ENCODE measurements around the gene ALDH1L1. TPM values are rescaled to one million over a fixed set of nuclear protein-coding genes. Genes with fewer than 3 reads are reported as not detected.

Gene ALDH1L1
- total RNA-seq, 2 experiments from 2014 or later: not detected

DNA sequence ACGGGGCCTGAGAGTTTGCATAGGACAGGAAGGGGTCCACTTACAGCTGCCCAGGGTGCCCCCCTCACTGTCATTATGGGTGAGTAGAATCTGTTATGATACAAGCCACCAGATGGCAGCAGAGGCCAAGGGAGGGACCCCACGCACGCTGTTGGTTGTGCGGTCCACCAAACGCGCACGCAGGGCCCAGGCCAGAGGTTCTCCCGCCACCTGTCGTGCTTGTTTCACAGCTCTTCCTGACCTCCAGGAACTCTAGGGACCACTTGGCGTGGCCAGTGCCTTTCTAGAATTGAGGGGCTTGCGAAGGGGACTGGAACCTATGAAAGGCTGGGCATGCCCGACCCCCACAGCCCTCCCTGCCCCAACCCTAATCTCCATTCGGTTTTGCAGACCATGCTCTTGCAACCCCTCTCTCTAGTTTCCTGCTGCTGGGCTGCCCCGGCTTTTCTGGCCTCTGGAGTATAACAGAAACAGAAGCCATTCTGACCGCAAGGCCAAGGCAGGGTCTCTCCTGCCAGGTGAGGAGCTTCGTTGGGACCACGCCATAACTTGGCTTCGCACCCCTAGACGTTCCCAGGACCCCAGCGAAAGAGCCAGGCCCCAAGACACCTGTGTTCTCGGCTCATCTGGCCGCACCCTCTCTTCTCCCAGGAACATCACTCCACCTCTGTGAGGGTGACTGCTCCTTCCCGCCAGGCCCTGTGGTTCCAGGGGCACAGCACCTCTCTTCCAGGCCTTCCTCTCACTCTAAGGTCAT is 46.0 kb downstream of the ALDH1L1 start:
- intact Hi-C loops (cut with micrococcal nuclease): loop anchor here (1.0 kb wide), 1 partner anchor 255 kb away; no protein-coding TSS in a partner anchor
- Mint-ChIP-seq H3K27me3 (peaks cover 12% of the 10 kb centered on the region), H3K4me3 (no peak overlapping the region), H3K36me3 (no peaks in the 10 kb centered on the region), H3K4me1 (ENCODE audit: low read depth) (no peaks in the 10 kb centered on the region), H3K9me3 (no peaks in the 10 kb centered on the region), H3K27ac (no peak overlapping the region)
- ChIA-PET CTCF (interaction anchor here (0.5 to 3.5 kb wide), 11 partner anchors 9 to 262 kb away, joined by 3 to 20 read pairs (median 4); no protein-coding TSS in a partner anchor), POLR2A (no interaction called here)
- peak; percentile 58 for DNase-seq

DNA sequence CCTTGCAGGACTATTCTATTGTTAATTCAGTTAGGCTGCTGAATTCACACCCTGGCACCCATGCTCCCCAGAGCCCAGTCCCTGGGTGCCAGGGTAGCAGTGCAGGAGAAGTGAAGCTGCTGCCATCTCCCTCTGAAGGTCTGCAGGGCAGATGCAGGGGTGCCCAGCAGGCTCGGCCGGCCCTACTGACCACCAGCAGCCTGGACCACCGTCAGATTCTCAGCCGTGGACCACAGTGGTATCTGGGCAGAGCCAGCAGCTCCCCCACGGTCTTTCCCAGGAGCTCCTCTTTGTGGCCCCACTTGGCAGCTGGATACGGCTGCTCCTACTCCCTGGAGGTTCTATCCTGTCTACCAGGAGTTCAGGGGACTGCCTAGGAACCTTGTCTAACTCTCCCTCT is 46.8 kb downstream of the ALDH1L1 start:
- Mint-ChIP-seq H3K36me3 (no peaks in the 10 kb centered on the region), H3K27me3 (peaks cover 9% of the 10 kb centered on the region), H3K4me1 (ENCODE audit: low read depth) (no peaks in the 10 kb centered on the region), H3K27ac (no peak overlapping the region), H3K9me3 (no peaks in the 10 kb centered on the region), H3K4me3 (no peak overlapping the region)
- CTCF ChIA-PET: interaction anchor here (0.5 to 3.5 kb wide), 12 partner anchors 9 to 263 kb away, joined by 3 to 20 read pairs (median 4); partner anchors contain the start of gene KLF15
- peak; percentile 5 for DNase-seq
- POLR2A ChIA-PET: no interaction called here
- intact Hi-C loops (cut with micrococcal nuclease): loop anchor here (1.0 to 2.0 kb wide), 2 partner anchors 65 to 256 kb away; no protein-coding TSS in a partner anchor

DNA sequence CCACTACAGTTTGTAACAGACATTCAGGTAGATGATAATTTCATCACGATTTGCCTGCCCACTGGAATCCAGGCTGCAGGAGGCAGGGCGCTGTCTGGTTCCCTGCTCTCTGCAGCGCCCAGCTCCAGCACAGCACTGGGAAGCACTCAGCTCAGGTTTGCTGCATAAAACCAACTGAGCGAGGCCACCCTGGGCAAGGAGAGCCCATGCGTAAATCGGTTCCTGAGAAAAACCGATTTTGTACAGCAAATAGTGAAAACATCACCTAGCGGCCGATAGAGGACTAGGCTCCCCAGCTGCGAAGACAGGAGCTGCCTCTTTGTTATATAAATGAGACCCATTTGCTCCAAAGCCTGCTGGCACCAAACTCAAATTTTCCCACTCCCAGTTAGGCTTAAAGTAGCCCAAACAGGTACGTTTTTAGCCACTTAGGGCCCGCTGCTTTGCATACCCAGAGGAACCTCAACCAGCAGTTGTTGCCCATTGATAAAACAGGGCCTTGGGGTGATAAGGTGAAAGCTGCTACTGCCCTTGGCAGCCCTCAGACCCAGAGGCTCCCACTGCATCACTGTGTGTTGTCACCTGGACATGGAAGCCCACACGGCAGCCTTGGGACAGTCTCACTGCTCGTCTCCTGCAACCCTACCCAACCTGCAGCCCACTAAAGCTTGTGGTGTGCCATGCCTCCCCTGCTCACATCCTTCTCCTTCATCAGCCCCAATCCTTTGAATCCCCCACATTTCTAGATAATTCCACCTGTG is 47.5 kb downstream of the ALDH1L1 start:
- Mint-ChIP-seq H3K27ac (no peak overlapping the region), H3K4me1 (ENCODE audit: low read depth) (no peaks in the 10 kb centered on the region), H3K36me3 (no peaks in the 10 kb centered on the region), H3K9me3 (no peaks in the 10 kb centered on the region), H3K27me3 (peaks cover 7% of the 10 kb centered on the region), H3K4me3 (no peak overlapping the region)
- POLR2A ChIA-PET: no interaction called here
- CTCF ChIA-PET: interaction anchor here (0.8 to 3.5 kb wide), 5 partner anchors 8 to 260 kb away, joined by 3 to 20 read pairs (median 3); partner anchors contain the start of gene KLF15
- DNase-seq: peak; percentile 2
- intact Hi-C loops (cut with micrococcal nuclease): loop anchor here (2.0 kb wide), 1 partner anchor 66 kb away; no protein-coding TSS in a partner anchor

DNA sequence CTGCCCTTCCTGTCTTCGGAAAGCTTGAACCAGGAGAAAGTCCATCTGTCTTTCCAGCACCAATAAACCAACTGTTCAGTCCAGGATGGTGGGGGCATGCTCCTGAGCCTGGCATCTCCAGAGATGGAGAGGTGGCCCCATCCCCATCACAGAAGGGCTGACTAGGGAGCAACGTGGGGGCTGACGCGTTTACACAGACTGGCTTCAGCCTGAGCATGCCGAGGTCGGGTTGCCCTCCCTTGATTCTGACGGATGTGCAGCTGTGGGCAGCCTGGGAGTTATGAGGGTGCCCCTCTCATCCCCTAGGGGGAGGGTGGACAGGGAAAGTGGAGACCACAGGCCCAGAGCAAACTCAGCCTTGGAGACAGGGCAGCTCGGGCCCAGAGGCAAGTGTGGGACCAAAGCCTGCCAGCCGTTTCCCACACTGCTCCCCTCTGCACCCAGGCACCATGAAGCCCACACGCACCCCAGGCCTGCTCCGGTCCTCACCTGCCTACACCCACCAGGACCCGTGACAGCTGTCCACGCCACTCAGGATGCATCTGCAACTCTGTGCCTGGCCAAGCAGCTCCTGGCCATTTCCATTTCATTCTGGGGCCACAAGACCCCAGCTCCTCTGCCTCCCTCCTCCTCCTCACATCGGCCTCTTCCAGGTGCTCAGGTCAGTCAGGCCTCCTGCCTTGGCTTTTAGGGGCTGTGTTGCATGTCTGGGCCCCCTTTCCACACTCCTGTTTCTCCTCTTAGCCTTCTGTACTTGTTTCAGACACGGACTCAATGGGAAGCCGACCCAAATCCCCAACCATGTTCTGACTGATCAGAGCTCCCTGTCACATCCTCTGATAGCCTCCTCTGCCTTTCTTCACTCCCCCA is 48.3 kb downstream of the ALDH1L1 start:
- Mint-ChIP-seq H3K4me3 (no peak overlapping the region), H3K36me3 (no peaks in the 10 kb centered on the region), H3K9me3 (no peaks in the 10 kb centered on the region), H3K4me1 (ENCODE audit: low read depth) (no peaks in the 10 kb centered on the region), H3K27me3 (peaks cover 5% of the 10 kb centered on the region), H3K27ac (no peak overlapping the region)
- intact Hi-C loops (cut with micrococcal nuclease): loop anchor here (2.0 kb wide), 1 partner anchor 67 kb away; no protein-coding TSS in a partner anchor
- POLR2A ChIA-PET: no interaction called here
- DNase-seq: peak; percentile 4
- CTCF ChIA-PET: interaction anchor here (1.0 to 3.5 kb wide), 3 partner anchors 10 to 66 kb away, joined by 3 to 20 read pairs (median 3); no protein-coding TSS in a partner anchor

DNA sequence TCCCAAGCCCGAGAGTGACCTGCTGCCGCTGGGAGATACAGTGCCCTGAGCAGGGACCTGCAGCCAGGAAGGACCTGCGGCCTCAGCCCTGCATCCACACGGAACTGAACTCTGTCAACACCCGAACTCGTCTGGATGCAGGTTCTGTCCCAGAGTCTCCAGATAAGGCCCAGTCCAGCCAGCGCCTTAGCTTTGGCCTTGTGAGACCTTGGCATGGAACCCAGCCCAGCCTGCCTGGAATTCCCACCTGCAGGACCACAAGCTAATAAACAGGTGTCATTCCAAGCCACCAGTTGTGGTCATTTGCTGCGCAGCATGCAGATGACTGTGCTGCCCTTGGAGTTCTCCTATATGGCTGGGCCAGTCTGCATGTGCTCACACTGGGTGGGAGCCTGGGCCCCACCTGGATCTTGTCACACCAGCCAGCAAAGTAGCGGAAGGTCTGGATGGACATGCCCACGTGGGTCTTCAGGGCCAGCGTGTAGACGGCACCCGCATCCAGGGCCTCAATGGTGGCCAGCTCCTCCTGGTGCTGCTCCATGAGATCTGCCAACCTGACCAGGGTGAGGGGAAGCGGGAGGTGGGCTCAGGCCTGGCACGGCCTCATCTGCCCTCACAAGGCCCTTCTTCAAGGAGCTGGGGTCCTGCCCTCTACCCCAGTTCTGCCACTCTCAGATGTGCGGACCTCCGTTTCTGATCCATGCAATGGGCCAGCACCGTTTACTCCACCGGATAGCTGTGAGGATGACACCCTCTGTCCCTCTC is 49.2 kb downstream of the ALDH1L1 start:
- Mint-ChIP-seq H3K36me3 (no peaks in the 10 kb centered on the region), H3K27me3 (peaks cover 4% of the 10 kb centered on the region), H3K4me1 (ENCODE audit: low read depth) (no peaks in the 10 kb centered on the region), H3K4me3 (no peak overlapping the region), H3K9me3 (no peaks in the 10 kb centered on the region), H3K27ac (no peak overlapping the region)
- POLR2A ChIA-PET: no interaction called here
- intact Hi-C loops (cut with micrococcal nuclease): no loop called here
- DNase-seq: peak; percentile 6
- CTCF ChIA-PET: interaction anchor here (1.0 kb wide), 1 partner anchor 9 kb away, joined by 3 read pairs; no protein-coding TSS in a partner anchor

DNA sequence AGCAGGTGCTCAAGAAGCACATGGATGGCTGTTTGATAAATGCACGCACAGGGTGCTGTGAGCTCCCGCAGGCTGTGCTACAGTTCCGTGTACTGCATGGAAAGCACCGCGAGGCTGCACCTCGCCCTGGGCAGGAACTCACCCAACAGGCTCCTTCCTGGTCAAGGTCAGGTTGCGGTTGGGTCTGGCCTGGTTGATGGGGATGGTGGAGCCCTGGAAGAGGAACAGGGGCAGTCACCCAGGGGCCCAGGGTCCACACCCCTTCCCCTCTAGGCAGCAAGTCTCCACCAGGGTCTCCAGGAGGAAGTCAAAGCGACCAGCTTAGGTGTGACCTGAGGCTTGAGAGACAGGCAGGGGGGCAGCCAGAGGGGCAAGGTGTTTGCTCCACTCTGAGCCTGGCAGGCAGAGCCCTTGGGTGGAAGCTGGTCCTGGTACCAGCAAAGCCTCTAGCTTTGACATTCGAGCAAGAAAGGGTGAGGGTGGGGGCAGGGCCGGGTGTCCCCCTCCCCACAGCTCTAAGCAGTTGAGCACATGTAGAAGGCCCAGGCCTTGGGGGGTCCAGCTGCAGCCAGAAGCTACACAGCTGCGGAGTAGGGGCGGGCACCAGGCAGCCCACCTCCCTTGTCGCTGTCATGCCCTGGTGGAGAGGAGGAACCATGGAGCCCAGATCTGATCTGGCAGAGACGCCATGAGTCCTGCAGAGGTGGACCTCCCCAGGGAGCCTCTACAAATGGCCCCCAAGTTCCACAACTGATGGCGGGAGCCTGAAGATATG is 50.1 kb downstream of the ALDH1L1 start:
- Mint-ChIP-seq H3K4me1 (ENCODE audit: low read depth) (no peaks in the 10 kb centered on the region), H3K27me3 (peaks cover 3% of the 10 kb centered on the region), H3K9me3 (no peaks in the 10 kb centered on the region), H3K36me3 (no peaks in the 10 kb centered on the region), H3K4me3 (no peak overlapping the region), H3K27ac (no peak overlapping the region)
- POLR2A ChIA-PET: no interaction called here
- DNase-seq: peak; percentile 7
- CTCF ChIA-PET: no interaction called here
- intact Hi-C loops (cut with micrococcal nuclease): no loop called here

DNA sequence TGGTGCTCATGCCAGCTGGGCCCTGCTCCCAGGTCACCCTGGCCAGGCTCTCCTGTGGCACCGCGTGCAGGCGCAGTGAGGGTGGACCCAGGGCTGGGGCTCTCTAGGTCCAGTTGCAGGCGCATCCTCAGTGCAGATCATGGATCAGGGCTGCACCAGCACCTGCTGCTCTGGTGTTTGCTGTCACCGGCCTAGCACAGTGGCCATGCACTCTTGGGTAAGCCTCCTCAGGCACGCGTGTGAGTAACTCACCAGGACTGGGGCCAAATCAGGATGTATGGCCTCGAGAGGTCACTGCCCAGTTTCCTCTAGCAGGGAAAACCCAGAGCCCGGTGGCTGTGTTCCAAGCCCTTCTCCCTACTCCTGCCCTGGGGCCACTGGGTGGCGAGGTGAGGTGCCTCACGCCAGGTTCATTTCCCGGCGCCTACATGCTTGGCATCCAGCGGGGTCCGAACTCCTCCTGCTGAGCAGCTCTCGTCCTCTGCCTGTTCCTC is 50.9 kb downstream of the ALDH1L1 start:
- no peak overlapping the region for H3K4me3 Mint-ChIP-seq
- CTCF ChIA-PET: no interaction called here

DNA sequence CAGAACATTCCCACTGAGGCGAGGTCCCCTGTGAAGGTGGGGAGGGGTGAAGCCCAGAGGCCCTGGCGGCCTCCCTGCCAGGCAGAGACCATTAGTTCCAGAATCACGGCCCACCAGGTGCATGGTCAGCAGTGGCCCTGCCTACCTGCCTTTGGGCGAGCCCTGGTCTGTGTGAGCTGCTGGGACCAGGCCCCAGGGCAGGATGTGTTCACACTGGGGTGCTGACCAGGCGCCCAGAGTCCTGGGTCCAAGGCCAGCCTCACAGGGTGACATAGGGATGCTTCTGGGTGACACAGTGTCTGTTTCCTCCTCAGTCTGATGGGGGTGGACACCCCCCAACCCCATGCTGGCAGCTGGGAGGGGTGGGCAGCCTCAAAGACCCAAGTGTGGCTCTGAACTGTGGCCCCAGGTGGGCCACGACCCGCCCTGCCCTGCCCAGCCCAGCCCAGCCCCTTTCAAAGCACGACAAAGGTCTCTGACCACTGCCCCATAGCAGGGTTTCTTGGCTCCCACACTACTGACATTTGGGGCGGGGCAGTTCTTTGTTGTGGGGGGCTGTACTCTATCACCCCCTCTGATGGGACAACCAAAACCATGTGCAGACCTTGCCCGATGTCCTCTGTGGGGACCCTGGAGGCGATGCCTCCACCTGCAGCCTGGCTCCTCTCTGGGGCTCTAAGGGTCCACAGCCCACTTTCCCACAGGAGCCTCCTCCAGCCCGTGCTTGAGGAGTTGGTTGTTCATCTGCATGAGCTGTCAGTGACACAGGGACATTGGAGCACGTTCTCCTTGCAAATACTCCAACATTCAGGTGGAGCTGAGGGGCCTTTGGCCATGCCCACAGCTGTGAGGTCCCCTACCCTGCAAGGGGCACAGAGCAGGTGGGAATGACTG is 51.6 kb downstream of the ALDH1L1 start:
- no peaks in the 10 kb centered on the region for H3K36me3 Mint-ChIP-seq
- H3K4me3 Mint-ChIP-seq: no peak overlapping the region
- H3K27me3 Mint-ChIP-seq: peaks cover 2% of the 10 kb centered on the region
- ChIA-PET CTCF (no interaction called here), POLR2A (no interaction called here)
- intact Hi-C loops (cut with micrococcal nuclease): no loop called here
- no peaks in the 10 kb centered on the region for H3K4me1 Mint-ChIP-seq (ENCODE audit: low read depth)
- peak; percentile 5 for DNase-seq
- H3K27ac Mint-ChIP-seq: no peak overlapping the region
- H3K9me3 Mint-ChIP-seq: no peaks in the 10 kb centered on the region

More for the DNA sequence above, 50.9 kb downstream of the ALDH1L1 start:
- H3K27me3 Mint-ChIP-seq: peaks cover 3% of the 10 kb centered on the region
- peak; percentile 5 for DNase-seq
- H3K36me3 Mint-ChIP-seq: no peaks in the 10 kb centered on the region
- H3K4me1 Mint-ChIP-seq (ENCODE audit: low read depth): no peaks in the 10 kb centered on the region
- intact Hi-C loops (cut with micrococcal nuclease): no loop called here
- H3K9me3 Mint-ChIP-seq: no peaks in the 10 kb centered on the region
- POLR2A ChIA-PET: no interaction called here
- no peak overlapping the region for H3K27ac Mint-ChIP-seq

DNA sequence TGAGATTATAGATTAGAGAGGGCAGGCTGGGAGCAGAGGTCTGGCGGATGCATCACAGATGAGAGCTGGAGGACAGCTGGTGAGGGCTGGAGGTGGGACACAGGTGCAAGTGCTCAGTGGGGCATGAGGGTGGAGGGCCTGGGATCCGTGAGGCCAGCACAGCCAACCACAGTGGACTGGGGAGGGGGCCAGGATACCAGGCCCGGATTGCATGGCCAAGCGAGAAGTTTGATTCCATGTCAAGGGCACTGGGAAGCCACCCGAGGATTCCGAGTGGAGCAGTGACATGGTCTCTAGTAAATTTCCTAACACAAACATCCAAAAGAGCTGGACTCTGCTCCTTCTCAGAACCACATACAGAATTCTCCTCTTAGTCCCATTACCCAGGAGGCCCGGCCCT is 52.5 kb downstream of the ALDH1L1 start:
- intact Hi-C loops (cut with micrococcal nuclease): no loop called here
- peaks cover 2% of the 10 kb centered on the region for H3K27me3 Mint-ChIP-seq
- H3K9me3 Mint-ChIP-seq: no peaks in the 10 kb centered on the region
- H3K36me3 Mint-ChIP-seq: no peaks in the 10 kb centered on the region
- H3K27ac Mint-ChIP-seq: no peak overlapping the region
- H3K4me3 Mint-ChIP-seq: no peak overlapping the region
- ChIA-PET CTCF (no interaction called here), POLR2A (no interaction called here)
- no peaks in the 10 kb centered on the region for H3K4me1 Mint-ChIP-seq (ENCODE audit: low read depth)
- peak; percentile 2 for DNase-seq

DNA sequence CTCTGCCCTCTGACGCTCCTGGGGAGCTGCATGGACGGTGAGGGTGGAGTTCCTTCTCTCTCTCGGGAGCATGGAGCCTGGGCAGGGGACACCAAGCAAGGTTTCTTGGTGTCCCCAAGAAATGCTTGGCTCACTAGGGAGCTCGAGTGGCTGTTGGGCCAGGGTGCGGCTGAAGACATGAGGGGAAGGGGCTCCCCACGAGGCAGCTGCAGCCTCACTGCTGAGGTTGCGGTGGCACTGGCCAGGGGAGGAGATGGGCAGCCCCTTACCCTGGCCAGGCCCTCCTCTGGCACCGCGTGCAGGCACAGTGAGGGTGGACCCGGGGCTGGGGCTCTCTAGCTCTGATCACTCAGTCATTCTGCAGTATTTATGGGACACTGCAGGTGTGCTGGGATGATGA is 52.9 kb downstream of the ALDH1L1 start:
- Mint-ChIP-seq H3K27me3 (peaks cover 2% of the 10 kb centered on the region), H3K9me3 (no peaks in the 10 kb centered on the region), H3K36me3 (no peaks in the 10 kb centered on the region), H3K4me1 (ENCODE audit: low read depth) (no peaks in the 10 kb centered on the region), H3K27ac (no peak overlapping the region), H3K4me3 (no peak overlapping the region)
- intact Hi-C loops (cut with micrococcal nuclease): no loop called here
- POLR2A ChIA-PET: no interaction called here
- CTCF ChIA-PET: no interaction called here
- peak; percentile 3 for DNase-seq
